PC-3 (cell line): ENCODE results near the gene NEK8.

Experiments used
- CTCF ChIP-seq: fragments of 300-600 bp; sonication (generic); conservative IDR thresholded peaks from 2 replicates; pipeline ENCODE4 v1.5.1; 2017; ENCODE audit warnings: antibody characterized with exemption, low read depth, mild to moderate bottlenecking, low read length
- EZH2phosphoT487 ChIP-seq: fragments of 300-600 bp; sonication (generic); IDR thresholded peaks from 2 replicates; pipeline ENCODE4 v1.6.1; 2018; ENCODE audit warnings: mild to moderate bottlenecking, antibody characterized with exemption, low read length, borderline replicate concordance

DNA sequence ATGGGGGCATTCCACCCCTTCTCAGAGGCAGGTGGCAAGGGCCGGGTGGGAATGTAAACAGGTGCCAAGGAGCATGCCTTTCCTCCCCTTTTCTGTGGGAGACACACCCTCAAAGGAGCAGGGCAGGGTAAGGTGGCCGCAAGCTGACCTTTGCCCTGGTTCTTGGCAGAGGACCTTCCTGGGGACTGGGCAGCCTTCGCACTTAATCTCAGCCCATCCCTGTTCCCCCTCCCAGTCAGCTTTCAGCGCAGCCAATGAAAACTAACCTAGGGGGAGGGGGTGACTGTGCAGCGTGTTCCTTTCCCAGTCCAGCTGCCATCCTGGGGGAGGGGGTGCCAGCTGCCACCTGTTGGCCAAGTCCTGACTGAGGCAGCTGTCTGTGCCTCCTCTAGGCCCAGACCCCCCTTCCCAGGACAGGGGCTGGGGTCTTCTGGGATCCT, 18.0 kb downstream of the NEK8 start:
- TF ChIP-seq CTCF (no peak), EZH2phosphoT487 (no peak)
